Transverse colon (tissue), 4 donors: ENCODE results near the gene ENOX1.

Experiments
- POLR2A ChIP-seq: fragments of 450-650 bp; IDR thresholded peaks from one replicate; pipeline ENCODE4 v1.6.1; 2016; ENCODE audit warnings: antibody characterized with exemption, mild to moderate bottlenecking, moderate library complexity
- POLR2AphosphoS5 ChIP-seq, 3 donors: sonication (generic); formaldehyde crosslinking; IDR thresholded peaks; one replicate each; pipeline ENCODE4 v1.6.1; 2016; ENCODE audit warnings: antibody characterized with exemption in 3 of 3
- TF ChIP-seq, protein P1 (sequence below), 5 experiments: fragments of 200-600 bp in 3 of 5; fragments of 450-650 bp in 2 of 5; sonication (generic) in 3 of 5; IDR thresholded peaks; 1 replicate in 2 of 5; 2 replicates in 3 of 5; pipeline ENCODE4 v1.5.1; 2016 to 2017; ENCODE audit warnings: antibody characterized with exemption in 5 of 5, inconsistent platforms in 3 of 5, mild to moderate bottlenecking in 2 of 5, moderate library complexity in 1 of 5

DNA sequence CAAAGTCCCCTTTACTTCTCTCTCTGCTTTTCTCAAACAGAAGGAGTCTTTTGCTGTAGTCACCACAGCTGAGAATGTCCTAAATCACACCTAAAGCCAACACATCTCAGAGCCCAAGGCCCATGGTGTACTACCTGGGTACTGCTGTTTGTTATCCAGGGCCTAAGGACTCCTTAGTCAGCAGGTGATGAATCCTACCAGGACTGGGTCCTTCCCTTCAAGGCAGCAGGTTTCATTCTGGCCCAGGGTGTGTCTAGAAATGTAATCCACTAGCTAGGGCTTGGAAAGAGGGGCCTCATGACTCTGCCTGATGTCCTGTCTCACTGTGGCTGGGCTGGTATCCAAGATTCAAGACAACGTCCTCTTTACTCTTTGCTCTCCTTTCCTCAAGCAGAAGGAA is 36.2 kb upstream of the ENOX1 start:
- TF ChIP-seq, protein P1, sequence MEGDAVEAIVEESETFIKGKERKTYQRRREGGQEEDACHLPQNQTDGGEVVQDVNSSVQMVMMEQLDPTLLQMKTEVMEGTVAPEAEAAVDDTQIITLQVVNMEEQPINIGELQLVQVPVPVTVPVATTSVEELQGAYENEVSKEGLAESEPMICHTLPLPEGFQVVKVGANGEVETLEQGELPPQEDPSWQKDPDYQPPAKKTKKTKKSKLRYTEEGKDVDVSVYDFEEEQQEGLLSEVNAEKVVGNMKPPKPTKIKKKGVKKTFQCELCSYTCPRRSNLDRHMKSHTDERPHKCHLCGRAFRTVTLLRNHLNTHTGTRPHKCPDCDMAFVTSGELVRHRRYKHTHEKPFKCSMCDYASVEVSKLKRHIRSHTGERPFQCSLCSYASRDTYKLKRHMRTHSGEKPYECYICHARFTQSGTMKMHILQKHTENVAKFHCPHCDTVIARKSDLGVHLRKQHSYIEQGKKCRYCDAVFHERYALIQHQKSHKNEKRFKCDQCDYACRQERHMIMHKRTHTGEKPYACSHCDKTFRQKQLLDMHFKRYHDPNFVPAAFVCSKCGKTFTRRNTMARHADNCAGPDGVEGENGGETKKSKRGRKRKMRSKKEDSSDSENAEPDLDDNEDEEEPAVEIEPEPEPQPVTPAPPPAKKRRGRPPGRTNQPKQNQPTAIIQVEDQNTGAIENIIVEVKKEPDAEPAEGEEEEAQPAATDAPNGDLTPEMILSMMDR (IDR thresholded peaks at IDR 0.05) = no peak
- TF ChIP-seq POLR2A (no peak), POLR2AphosphoS5 (IDR thresholded peaks at IDR 0.05) (no peak)
